K562 (cell line): ENCODE measurements around the gene TBC1D2B. TPM values are rescaled to one million over a fixed set of nuclear protein-coding genes. Genes with fewer than 3 reads are reported as not detected.

Source experiments
- FUS ChIP-seq: fragments of 200-400 bp; formaldehyde crosslinking; optimal IDR thresholded peaks from 2 replicates; pipeline ENCODE3; 2017; ENCODE audit warnings: low read depth, low read length
- GATA2 ChIP-seq: sonication (generic); formaldehyde crosslinking; IDR thresholded peaks from 2 replicates; pipeline ENCODE4 v1.4.0; 2020; ENCODE audit warnings: mild to moderate bottlenecking, missing genetic modification reagents
- KDM5B ChIP-seq: fragments of 200-600 bp; sonication (generic); IDR thresholded peaks from 2 replicates; pipeline ENCODE4 v1.6.1; 2012; ENCODE audit warnings: low read depth, mild to moderate bottlenecking, moderate library complexity, low read length, control low read depth, inconsistent platforms; ENCODE audit not compliant: insufficient replicate concordance
- MAZ ChIP-seq, 2 experiments: fragments of 450-650 bp in 1 of 2; sonication (generic) in 1 of 2; formaldehyde crosslinking; IDR thresholded peaks in 1 of 2; conservative IDR thresholded peaks in 1 of 2; 2 replicates each; pipeline versions ENCODE4 v1.4.0 to v1.5.0; 2020; ENCODE audit warnings: mild to moderate bottlenecking in 1 of 2, missing genetic modification reagents in 1 of 2
- RBBP5 ChIP-seq: fragments of 200-600 bp; sonication (generic); IDR thresholded peaks from 2 replicates; pipeline ENCODE4 v1.6.1; 2012; ENCODE audit warnings: borderline replicate concordance, mild to moderate bottlenecking, low read length, control low read depth, inconsistent platforms; ENCODE audit not compliant: insufficient read depth, poor library complexity, severe bottlenecking
- RFX1 ChIP-seq: fragments of 450-650 bp; IDR thresholded peaks from 2 replicates; pipeline ENCODE4 v1.6.1; 2016; ENCODE audit warnings: mild to moderate bottlenecking, moderate library complexity
- THAP12 ChIP-seq: fragments of 250-450 bp; sonication (Bioruptor Pico); IDR thresholded peaks from 2 replicates; pipeline ENCODE4 v1.9.0; 2021; ENCODE audit warnings: mild to moderate bottlenecking, inconsistent platforms
- ZBTB9 ChIP-seq: fragments of 450-650 bp; formaldehyde crosslinking; IDR thresholded peaks from 2 replicates; pipeline ENCODE4 v1.4.0; 2020; ENCODE audit warnings: mild to moderate bottlenecking, moderate library complexity
- polyA plus RNA-seq, 8 experiments: library from polyadenylated mRNA; depleted of rRNA in 4 of 8; stranded (reverse) in 5 of 8; unstranded in 3 of 8; fragments of >200 nt; fragmentation: Nextera tagmentation in 2 of 8; fragmentation: Illumina TruSeq in 1 of 8; extraction: Ambion mirVana in 2 of 8; extraction: Trizol in 1 of 8; gene quantifications; 2 replicates each; pipeline versions ENCODE4 v1.2.1 to v1.2.3, GENCODE V29; 2011 to 2014; ENCODE audit warnings: inconsistent platforms in 1 of 8, missing spikeins in 1 of 8
- total RNA-seq, 7 experiments: library from RNA; depleted of rRNA in 6 of 7; stranded (reverse); fragments of >200 nt in 6 of 7; fragmentation: Illumina TruSeq in 2 of 7; extraction: Trizol in 2 of 7; gene quantifications; 2 replicates each; pipeline versions ENCODE4 v1.2.1 to v1.2.3, GENCODE V29; 2011 to 2021; ENCODE audit warnings: low replicate concordance in 1 of 7

The TBC1D2B gene
- total and polyA plus RNA-seq, 9 of the 15 experiments (the other 6 are each of a cell fraction or from before 2014, with no cell fraction given) = 0.15 to 16.3 (median 8.9) TPM

- TF ChIP-seq ZBTB9 (CRISPR knock-in tag) (no peak), RBBP5 (no peak), RFX1 (no peak), FUS (no peak), MAZ (CRISPR knock-in tag; conservative IDR thresholded peaks at IDR 0.05 in 1 of 2, IDR thresholded peaks at IDR 0.05 in 1 of 2) (no peak), GATA2 (CRISPR knock-in tag) (no peak), THAP12 (CRISPR knock-in tag) (no peak), KDM5B (no peak)
Measured at GRCh38 chr15:78069462-78070029, 8.0 kb downstream of the TBC1D2B start (continued).
